ENCODE results near the gene CYSRT1.

Gene CYSRT1

DNA sequence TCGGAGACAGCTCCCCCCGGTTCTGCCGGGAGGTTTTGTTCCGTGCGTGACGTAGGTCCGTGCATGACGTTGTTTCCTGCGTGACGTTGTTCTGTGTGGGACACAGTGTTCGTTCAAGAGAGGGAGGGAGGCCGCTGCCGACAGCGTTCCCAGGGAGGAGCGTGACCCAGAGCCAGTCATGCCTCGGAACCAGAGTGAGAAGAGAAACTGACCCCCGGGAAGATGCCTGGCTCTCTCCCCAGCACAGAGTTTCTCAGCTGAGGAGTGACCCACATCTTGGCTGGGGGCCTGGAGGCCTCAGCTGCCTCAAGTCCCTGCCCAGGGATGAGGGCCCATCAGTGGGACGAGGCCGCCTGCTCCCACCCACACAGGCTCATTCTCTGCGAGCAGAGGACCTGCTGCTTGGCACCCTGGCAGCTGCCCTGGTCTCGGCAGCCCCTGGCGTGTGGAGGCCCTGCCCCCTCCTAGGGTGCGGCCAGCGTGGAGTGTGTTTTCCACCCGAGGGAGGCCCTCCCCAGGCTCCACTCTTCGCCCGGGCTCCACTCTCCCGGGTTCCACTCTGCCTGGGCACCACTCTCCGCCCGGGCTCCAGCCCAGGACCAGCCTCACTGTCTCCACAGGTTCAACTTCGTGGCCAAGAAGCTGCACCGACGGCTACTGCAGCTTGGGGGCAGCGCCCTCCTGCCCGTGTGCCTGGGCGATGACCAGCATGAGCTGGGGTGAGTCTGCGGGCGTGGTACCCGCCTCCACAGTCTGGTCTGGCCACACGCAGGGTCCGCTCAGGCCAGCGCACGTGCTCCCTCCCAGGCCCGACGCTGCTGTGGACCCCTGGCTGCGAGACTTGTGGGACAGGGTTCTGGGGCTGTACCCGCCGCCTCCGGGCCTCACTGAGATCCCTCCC is 11.6 kb upstream of the CYSRT1 start:
- no peak for DNase-seq

DNA sequence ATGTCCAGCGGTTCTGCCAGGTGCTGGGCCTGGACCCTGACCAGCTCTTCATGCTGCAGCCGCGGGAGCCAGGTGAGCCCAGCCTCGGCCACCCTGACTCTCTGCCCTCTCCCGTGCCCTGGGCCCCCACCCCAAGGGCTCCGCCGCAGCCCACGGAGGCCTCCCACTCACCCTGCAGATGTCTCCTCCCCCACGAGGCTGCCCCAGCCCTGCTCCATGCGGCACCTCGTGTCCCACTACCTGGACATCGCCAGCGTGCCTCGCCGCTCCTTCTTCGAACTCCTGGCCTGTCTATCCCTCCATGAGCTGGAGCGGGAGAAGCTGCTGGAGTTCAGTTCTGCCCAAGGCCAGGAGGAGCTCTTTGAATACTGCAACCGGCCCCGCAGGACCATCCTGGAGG is 10.4 kb upstream of the CYSRT1 start:
- no peak for DNase-seq

DNA sequence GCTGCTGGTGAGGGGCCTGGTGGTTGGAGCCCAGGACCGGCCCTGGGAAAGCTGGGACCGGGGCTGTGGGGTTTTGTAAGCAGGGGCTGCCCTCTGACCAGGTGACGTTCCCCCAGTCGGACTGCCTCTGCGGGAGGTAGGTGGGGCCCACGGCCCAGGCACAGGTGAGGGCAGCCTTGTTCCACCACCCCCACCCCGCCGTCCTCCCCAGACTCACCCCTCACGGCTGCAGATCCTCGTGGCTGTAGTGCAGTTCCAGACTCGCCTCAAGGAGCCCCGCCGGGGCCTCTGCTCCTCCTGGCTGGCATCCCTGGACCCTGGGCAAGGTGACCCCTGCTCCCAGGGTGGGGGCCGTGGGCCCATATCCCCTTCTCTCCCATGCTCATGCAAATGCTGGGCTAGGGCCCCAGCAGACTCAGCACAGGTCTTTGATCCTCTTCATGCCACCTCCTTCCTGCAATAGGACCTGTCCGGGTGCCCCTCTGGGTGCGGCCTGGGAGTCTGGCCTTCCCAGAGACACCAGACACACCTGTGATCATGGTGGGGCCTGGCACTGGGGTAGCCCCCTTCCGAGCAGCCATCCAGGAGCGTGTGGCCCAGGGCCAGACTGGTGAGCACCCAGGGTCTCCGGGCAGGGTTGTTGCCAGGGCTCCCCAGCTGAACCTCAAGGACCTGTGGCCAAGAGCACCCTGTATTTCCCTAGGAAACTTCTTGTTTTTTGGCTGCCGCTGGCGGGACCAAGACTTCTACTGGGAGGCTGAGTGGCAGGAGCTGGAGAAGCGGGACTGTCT is 9.6 kb upstream of the CYSRT1 start:
- no peak for DNase-seq

DNA sequence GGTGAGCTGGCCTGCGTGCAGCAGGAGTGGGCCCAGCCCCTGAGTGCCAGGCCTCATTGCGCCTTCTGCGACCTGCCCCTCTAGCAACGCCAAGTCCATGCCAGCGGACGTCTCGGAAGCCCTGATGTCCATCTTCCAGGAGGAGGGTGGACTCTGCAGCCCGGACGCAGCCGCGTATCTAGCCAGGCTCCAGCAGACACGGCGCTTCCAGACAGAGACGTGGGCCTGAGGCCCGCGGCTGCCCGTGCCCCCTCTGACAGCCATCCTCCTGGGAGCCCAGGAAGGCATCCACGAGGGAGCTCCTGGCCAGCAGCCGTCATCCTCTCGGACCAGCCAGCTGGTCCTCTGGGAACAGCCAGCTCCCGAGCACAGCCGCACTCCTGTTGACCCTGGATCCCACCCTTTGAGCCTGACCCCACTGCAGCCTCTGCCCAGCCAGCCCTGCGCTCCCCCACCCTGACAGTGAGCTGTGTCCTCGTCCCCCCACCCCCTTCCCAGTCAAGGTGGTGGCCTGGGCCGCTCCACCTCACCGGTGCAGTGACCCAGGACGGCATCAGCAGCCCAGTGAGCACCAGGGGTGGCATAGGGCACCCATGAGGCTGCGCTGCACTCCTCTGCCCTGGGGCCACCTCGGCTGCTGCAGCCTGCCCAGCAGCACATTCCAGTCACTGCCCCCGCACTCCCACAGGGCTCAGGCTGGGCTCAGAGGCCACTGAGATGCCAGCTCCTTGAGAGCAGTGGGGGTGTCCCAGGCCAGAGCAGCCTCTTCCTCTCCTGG is 8.6 kb upstream of the CYSRT1 start:
- no peak for DNase-seq

DNA sequence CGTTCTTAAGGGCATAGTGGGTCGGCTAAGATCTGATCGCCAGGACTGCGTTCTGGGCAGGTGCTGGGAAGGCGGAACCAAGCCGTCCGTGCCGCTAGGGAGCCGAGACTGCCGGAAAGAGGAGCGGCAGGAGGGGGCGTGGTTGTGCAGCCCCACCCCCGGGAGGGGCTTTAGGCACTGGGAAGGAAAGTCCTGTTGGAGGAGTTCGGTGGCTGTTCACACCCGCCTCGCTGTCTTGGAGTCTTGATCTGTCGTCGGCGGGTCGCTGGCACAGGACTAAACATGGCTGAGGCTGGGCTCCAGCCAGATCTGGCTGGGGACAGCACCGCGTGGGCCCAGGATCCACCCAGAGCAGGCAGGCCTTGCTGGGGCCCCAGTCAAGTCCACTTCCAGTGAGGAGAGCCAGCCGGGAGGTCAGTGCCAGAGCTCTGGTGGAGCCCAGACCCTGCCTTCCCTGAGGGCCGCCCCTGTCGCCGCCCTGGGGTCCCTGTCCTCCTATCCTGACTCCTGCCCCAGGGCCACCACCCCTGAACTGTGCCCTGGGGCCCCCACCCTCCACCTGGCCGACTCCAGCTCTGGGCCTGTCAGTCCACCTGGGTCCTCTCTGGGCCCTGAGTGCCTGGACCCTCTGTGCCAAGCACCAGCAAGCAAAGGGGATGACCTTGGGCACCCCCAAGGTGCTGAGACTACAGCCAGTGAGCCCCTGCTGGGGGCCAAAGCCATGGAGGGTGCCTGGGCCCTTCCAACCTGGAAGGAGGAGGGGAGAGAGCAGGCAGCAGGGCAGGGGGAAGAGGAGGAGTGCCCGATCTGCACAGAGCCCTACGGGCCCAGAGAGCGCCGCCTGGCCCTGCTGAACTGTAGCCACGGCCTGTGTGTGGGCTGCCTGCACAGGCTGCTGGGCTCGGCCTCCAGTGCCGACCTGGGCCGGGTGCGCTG is 7.4 kb upstream of the CYSRT1 start:
- no peak for DNase-seq

DNA sequence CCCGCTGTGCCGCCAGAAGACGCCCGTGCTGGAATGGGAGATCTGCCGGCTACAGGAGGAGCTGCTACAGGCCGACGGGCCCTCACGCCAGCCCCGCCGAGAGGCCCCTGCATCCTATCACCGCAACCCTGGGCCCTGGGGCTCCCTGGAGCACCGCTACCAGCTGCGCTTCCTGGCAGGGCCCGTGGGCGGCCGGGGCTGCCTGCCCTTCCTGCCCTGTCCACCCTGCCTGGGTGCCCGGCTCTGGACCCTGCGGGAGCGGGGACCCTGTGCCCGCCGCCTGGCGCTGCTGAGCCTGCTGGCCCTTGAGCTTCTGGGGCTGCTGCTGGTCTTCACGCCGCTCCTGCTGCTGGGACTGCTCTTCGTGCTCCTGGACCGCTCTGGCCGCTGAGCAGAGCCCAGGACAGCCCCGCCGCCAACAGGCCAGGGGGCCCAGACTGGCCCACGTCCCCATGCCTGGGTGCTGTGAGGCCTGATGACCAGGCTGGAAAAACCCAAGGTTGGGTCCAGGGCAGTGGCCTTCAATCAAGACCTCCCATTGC is 6.7 kb upstream of the CYSRT1 start:
- no peak for DNase-seq

DNA sequence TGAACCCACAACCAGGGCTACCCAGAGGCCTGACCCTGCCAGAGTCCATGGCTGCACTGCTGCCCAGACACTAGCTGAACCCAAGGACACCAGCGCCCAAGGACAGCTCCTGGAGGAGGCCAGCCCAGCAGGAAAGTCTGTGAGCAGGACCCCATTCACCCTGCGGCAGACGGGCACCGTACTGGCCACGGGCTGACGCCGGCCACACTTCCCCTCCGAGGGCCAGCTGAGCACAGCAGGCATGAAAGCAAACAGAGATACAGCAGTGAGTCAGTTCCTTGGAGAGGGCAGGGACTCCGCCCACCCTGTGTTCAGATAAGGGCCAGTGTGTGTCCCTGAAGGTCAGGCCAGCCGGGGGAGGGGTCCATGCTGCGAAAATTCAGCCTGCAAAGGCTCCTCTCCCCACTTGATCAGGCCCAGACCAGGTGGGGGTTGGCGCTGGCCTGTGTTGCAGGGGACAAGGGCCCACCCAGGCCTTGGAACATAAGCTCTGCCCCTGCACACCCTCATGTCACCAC is 6.2 kb upstream of the CYSRT1 start:
- DNase-seq = no peak

DNA sequence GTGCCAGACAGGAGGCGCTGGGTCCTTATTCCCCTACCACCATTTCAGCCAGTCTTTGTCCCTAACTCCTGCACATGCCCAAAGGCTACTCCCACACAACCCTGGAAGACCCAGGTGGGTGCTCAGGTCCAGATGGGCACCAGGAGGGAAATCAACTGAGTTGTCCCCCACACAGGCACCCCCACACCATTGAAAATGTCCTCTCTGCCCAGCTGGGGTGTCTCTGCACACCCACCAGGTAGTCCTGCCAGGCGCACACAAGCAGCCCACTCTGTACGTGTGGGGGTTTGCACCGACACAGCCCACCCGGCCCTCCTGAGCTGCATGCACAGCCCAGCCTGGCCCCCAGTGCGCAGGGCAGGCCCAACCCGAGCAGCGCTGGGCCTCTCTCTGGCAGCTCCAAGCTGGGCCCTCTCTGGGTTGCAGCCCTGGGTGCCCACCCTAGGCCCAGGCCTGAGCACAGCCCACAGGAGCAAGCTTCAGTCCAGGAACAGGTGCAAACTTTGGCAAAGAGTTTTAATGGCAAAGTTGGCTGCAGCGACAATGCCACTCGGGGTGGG is 5.1 kb upstream of the CYSRT1 start:
- no peak for DNase-seq

DNA sequence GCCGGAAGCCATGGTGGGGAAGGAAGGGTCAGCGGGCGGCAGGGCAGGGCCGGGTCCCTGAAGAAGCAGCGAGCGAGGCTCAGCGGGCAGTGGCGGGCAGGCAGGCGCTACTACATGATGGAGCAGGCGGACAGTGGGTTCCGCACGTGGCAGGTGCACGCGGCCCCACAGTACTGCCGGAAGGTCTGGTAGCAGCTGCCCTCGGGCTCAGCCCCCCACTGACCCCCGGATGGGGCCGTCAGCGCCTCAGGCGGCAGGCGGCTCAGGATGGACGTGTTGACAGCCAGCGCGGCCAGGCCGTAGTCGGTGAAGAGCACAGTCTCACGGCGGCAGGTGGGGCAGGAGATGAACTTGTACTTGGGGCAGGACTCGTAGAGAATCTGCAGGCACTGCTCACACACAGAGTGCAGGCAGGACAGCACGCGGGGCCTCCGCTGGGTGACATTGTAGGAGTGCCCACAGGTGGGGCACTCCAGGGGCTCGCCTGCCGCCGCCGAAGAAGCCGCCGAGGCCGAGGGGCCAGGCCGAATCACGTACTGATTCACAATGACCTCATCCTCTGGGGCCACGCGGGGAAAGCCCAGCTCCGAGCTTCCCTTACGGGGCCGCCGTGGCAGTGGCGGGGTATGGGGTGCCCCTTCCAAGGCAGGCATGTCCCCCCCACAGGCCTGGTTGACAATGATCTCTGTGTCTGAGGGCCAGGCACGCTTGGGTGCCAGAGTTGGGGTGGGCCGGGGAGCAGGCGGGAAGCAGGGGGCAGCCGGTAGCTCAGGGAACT is 4.5 kb upstream of the CYSRT1 start:
- DNase-seq = no peak

DNA sequence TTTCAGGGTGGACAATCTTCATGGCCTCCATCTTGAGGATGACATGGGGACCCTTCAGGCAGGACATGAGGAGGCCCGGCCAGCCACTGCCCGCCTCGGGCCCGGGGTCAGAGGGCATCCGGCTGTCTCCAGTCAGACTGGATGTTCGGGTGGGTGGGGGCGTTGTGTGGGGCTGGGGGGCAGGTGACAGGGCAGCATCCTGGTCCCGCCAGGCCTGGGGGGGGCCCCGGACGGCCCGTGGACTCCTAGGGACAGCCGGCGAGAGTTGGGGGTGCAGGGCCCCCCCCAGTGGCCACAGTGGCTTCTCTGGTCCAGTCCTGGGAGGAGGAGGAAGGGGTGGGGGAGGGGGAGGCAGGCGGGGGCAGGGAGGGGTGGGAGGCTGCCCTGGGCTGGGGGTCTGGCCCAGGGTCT is 3.9 kb upstream of the CYSRT1 start:
- DNase-seq = no peak

DNA sequence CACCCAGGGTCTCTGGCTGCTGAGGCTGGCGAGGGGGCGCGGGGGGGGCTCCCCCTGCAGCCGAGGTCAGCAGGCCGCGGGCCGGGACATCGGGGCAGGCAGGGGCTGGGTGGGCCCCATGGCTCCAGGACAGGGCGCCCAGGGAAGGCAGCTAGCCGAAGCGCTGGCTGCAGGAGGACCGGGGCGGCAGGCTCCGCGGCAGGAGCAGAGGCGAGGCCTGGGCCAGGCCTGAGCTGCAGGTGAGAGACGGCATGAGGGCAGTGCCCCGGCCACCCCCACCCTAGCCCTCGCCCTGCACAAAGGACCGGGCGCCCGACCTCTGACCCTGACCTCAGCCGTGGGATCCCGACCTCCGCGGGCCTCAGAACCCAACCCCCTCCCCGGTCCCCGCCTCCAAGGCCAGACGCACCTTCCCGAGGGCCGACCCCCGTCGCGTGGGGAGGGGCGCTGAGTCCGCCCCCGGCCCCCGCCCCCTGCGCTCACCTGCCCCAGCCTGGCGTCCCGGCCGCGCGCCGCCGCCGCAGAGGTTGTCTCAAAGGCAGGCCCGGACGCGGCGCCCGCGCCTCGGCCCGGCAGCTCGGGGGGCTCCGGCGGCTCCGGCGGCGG is 3.4 kb upstream of the CYSRT1 start:
- DNase-seq = peak; percentile 70

DNA sequence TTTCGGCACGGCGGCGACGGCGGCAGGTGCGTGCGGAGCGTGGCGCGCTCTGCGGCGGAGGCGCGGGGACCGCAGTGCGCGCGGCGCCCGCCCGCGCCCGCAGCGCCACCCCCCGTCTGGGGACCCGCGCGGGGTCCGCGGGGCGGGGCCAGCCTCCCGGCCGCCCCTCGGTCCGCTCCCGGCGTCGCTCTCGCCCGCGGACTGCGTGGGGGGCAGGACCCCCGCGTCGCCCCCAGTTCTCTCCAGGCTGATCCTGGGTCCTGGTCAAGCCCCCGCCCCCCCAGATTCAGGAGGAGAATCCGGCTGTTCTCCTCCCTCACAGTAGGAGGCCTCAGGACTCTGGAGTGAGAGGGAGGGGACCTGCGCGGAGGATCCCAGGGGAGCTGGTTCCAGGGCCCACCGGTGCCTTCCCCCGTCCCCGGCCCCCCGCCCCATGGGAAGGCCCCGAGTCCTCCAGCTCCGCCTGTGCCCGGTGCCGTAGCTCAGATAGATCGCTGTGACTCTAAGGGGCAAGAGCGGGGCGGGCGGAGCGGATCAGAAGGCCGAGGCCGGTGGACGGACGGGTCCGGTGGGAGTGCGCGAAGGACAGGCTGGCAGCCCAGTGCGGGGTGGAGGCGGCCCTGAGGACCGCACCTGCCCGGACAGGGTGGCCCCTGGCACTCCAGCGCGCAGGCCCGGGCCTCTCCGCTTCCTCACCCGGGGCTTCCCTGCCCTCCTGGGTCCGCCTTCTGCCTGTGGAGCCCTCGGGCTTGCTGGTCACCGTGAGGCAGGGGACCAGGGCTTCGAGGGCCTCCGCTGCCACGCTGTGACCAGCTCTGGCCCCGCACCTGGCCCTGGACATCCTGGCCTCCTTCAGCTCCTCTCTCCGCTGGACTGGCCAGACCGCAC is 2.5 kb upstream of the CYSRT1 start, which contains the start of gene RNF208:
TSS of gene RNF208 (minus strand) at position 51 of the 888 bp plus-strand sequence. CDS start 1,028 bp downstream, outside the sequence.
- DNase-seq = peak; percentile 51

DNA sequence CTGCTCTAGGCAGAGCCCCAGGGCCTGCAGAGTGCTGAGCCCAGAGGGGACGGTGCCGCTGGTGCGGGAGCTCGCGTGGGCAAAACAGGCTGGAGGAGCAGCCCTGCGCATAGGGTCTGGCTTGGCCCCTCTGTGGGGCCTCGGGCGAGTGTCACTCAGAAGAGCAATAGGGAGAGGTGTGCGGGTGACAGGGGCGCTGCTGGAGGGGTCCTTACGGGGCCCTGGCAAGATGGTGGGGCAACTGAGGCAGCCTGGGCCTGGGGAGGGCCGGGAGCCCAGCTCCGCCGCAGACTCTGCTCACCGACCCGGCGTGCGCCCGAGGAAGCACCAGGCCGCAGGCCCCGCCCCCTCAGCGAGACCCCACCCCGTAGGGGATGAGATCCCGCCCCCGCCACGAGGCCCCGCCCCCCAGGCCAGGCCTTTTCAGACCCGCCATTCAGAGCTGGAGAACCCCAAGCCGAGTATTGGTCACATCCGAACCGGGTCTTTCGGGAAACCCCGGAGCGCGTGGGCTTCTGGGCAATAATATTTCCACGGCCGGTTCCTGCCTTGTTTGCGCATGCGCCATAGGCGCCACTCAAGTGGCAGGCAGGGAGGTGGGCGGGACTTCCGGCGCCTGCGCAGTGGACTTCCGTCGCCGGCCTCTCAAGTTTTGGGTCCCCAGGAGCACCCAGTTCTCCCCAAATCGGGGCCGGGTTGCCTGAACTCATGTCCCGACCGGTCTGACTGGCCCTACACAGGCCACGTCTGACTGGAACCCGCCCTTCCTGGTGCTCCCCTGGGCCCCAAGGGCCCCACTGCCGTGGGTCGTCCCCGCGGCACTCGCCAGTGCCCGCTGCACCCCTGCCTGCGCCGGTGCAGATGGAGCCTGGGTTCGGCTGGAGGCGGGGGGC is 1.6 kb upstream of the CYSRT1 start:
- DNase-seq = peak; percentile 100

DNA sequence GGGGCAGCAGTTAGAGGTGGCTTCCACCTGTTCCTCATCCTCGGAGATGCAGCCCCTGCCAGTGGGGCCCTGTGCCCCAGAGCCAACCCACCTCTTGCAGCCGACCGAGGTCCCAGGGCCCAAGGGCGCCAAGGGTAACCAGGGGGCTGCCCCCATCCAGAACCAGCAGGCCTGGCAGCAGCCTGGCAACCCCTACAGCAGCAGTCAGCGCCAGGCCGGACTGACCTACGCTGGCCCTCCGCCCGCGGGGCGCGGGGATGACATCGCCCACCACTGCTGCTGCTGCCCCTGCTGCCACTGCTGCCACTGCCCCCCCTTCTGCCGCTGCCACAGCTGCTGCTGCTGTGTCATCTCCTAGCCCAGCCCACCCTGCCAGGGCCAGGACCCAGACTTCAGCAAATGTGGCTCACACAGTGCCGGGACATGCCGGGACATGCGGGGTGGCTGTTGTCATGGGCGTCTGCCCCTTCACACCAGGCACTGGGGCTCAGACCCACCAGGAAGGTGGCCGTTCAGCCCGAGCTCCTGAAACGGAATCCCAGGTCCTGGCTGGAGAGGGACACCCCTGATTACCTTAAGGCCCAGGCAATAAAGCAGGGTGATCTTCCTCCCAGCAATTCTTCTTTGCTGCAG is 841 bp downstream of the CYSRT1 start:
- DNase-seq = no peak

DNA sequence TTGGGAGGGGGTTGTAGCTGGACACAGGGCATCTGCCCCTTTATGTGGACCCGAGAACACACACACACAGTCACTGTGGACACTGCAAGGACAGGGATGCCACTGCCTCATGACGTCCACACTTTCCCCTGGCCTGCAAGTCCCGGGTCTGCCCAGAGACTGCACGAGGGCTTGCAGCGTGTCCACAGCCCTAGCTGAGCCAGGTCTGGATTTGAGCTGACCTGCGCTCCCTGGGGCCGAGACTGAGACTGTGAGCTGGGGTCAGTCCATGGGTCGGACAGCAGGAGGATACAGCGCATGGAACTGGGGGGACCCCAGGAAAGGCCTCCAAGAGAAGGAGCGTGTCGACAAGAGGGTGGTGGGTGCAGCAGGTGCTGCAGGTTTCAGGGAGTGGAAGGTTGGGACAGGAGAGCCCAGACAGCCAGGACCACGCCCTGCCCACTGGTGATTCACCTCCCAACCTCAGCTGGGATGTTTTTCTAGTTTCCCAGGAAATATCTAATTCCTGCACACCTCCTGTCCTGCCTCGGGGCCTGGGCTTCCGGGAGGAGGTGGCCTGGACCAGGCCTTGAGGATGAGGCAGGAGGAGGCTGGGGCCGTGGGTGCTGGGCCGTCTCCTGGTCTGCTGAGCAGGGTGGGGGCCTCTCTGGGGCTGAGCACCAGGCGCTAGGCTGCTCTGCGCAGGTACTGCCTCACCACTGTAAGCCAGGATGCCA is 1.5 kb downstream of the CYSRT1 start:
- no peak for DNase-seq

DNA sequence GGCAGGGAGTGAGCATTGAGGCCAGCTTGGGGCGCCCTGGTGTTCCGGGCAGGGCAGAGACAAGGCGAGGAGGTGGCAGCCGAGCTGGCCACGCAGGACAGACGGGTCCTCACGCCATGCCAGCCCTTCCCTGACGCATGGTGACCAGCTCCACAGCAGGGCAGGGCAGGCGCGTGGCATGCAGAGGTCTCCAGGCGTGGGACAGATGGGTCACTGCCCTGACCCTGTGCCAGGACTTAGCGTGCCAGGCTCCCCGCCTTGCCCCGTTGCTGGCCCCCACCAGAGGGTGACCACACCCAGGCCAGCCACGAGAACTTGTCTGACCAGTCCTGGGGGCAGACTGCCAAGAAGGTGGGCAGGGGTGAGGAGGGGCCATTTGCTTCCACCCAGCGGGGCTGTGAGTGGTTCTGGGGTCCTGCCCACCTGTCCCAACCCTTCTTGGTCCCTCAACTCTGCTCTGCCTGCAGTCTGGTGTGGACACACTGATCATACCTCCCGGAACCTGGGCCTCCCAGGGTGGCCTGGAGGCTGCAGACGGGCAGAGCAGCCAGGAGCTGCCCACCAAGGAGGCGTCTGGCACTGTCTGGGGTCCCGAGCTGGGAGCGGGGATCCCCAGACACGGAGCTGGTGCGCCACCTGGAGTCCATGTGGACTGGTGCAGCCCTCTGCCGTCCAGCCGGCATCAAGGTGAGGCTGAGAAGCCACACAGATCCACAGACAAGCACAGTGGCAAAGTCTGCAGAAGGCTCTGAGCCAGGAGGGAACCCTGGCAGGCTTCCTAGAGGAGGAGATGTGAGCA is 2.3 kb downstream of the CYSRT1 start, which contains the start of gene RNF224:
TSS of gene RNF224 (plus strand) at position 449 of the 799 bp plus-strand sequence. CDS start 834 bp downstream, outside the sequence.
- peak; percentile 92 for DNase-seq
